IMR-90 (cell line): ENCODE results near the gene C5orf58. TPM values are rescaled to one million over a fixed set of nuclear protein-coding genes. Genes with fewer than 3 reads are reported as not detected.

Experiments used
- ATAC-seq: fragments of 200-7000 bp; cut with Tn5 transposase; 2 replicates; pipeline ENCODE4 v1.9.1; 2020; ENCODE audit warnings: low read depth, mild to moderate bottlenecking, moderate library complexity
- BruUV-seq: library from RNA; stranded (reverse); fragments of 400-500 nt; replicated peaks from 2 replicates; lab custom pipeline; 2021; lab: Mats Ljungman, UMichigan
- CTCF ChIA-PET: fragments of 300-600 bp; formaldehyde crosslinking; extraction: SDS; loops from one replicate; lab custom pipeline; 2021; ENCODE audit warnings: antibody characterized with exemption; lab: Yijun Ruan, JAX
- POLR2A ChIA-PET: fragments of 300-600 bp; sonication (Branson Sonifier 250); formaldehyde crosslinking; loops from one replicate; lab custom pipeline; 2022; ENCODE audit warnings: antibody characterized with exemption; ENCODE audit not compliant: unreplicated experiment; lab: Charles Lee
- DNase-seq: peaks from one replicate; pipeline ENCODE4 v3.0.0; 2013
- H2AFZ ChIP-seq: replicated peaks from 2 replicates; pipeline ENCODE3; 2013; ENCODE audit warnings: low read length, mild to moderate bottlenecking; ENCODE audit not compliant: poor library complexity
- H2AK5ac ChIP-seq: 2 replicates; pipeline ENCODE4 v1.6.1; 2013; ENCODE audit warnings: low read depth, low read length, inconsistent platforms
- H2AK9ac ChIP-seq: replicated peaks from 2 replicates; pipeline ENCODE3; 2013; ENCODE audit warnings: mild to moderate bottlenecking, low read depth, low read length, moderate library complexity; ENCODE audit not compliant: poor library complexity
- H2BK120ac ChIP-seq: 2 replicates; pipeline ENCODE4 v1.6.1; 2013; ENCODE audit warnings: low read depth, low read length, inconsistent platforms
- H2BK15ac ChIP-seq: 3 replicates; pipeline ENCODE4 v1.6.1; 2013; ENCODE audit warnings: low read depth, low read length, inconsistent platforms
- H2BK20ac ChIP-seq: 2 replicates; pipeline ENCODE4 v1.6.1; 2013; ENCODE audit warnings: low read depth, mild to moderate bottlenecking, inconsistent platforms, low read length, moderate library complexity
- H2BK5ac ChIP-seq: 2 replicates; pipeline ENCODE4 v1.6.1; 2013; ENCODE audit warnings: mild to moderate bottlenecking, low read depth, low read length, inconsistent platforms; ENCODE audit not compliant: poor library complexity, severe bottlenecking
- H3K14ac ChIP-seq: replicated peaks from 2 replicates; pipeline ENCODE4 v1.6.1; 2013; ENCODE audit warnings: low read depth, low read length, inconsistent platforms
- H3K18ac ChIP-seq: 2 replicates; pipeline ENCODE4 v1.6.1; 2013; ENCODE audit warnings: low read depth, low read length, control low read depth
- H3K23ac ChIP-seq: 2 replicates; pipeline ENCODE4 v1.6.1; 2013; ENCODE audit warnings: low read depth, low read length, inconsistent platforms
- H3K27ac ChIP-seq: 2 replicates; pipeline ENCODE4 v1.5.1; 2013; ENCODE audit warnings: mild to moderate bottlenecking, control low read depth, low read length; ENCODE audit not compliant: insufficient read depth
- H3K27me3 ChIP-seq: 2 replicates; pipeline ENCODE4 v1.6.1; 2013; ENCODE audit warnings: low read length; ENCODE audit not compliant: control insufficient read depth, insufficient read depth
- H3K36me3 ChIP-seq: 2 replicates; pipeline ENCODE4 v1.6.1; 2013; ENCODE audit warnings: low read length, mixed read lengths; ENCODE audit not compliant: control insufficient read depth, insufficient read depth
- H3K4ac ChIP-seq: 2 replicates; pipeline ENCODE4 v1.6.1; 2013; ENCODE audit warnings: low read depth, low read length, inconsistent platforms
- H3K4me1 ChIP-seq: 2 replicates; pipeline ENCODE4 v1.6.1; 2013; ENCODE audit warnings: low read length, mixed read lengths; ENCODE audit not compliant: control insufficient read depth, insufficient read depth
- H3K4me2 ChIP-seq: 2 replicates; pipeline ENCODE4 v1.6.1; 2013; ENCODE audit warnings: low read depth, mild to moderate bottlenecking, control low read depth, low read length, moderate library complexity
- H3K4me3 ChIP-seq: 2 replicates; pipeline ENCODE4 v1.5.1; 2013; ENCODE audit warnings: low read depth, mild to moderate bottlenecking, control low read depth, low read length, moderate library complexity; ENCODE audit not compliant: insufficient read depth
- H3K56ac ChIP-seq: 2 replicates; pipeline ENCODE4 v1.6.1; 2013; ENCODE audit warnings: low read length, inconsistent platforms; ENCODE audit not compliant: insufficient read depth; ENCODE audit errors: extremely low read depth
- H3K79me1 ChIP-seq, 2 experiments: 2 replicates each; pipeline ENCODE4 v1.6.1; 2013; ENCODE audit warnings: low read length in 2 of 2, inconsistent platforms in 1 of 2, low read depth in 1 of 2
- H3K9ac ChIP-seq: 2 replicates; pipeline ENCODE4 v1.6.1; 2013; ENCODE audit warnings: low read depth, low read length, control low read depth
- H3K9me1 ChIP-seq: 2 replicates; pipeline ENCODE4 v1.6.1; 2013; ENCODE audit warnings: low read length, inconsistent platforms; ENCODE audit not compliant: insufficient read depth
- H3K9me3 ChIP-seq: 2 replicates; pipeline ENCODE4 v1.6.1; 2013; ENCODE audit warnings: low read length; ENCODE audit not compliant: control insufficient read depth, insufficient read depth
- H4K20me1 ChIP-seq: 2 replicates; pipeline ENCODE4 v1.6.1; 2013; ENCODE audit warnings: low read length, inconsistent platforms; ENCODE audit not compliant: insufficient read depth
- H4K5ac ChIP-seq: 2 replicates; pipeline ENCODE4 v1.6.1; 2013; ENCODE audit warnings: mild to moderate bottlenecking, low read depth, low read length, control low read depth
- H4K8ac ChIP-seq, 2 experiments: 2 replicates each; pipeline ENCODE4 v1.6.1; 2013; ENCODE audit warnings: low read depth in 2 of 2, low read length in 2 of 2, control low read depth in 1 of 2, inconsistent platforms in 1 of 2
- H4K91ac ChIP-seq: 2 replicates; pipeline ENCODE4 v1.6.1; 2013; ENCODE audit warnings: low read depth, low read length, inconsistent platforms; ENCODE audit not compliant: insufficient read depth
- BHLHE40 ChIP-seq: fragments of 150-350 bp; IDR thresholded peaks from 2 replicates; pipeline ENCODE4 v1.6.1; 2016; ENCODE audit warnings: mild to moderate bottlenecking, low read depth, low read length
- MAFK ChIP-seq: IDR thresholded peaks from 2 replicates; pipeline ENCODE4 v1.6.1; 2012; ENCODE audit warnings: low read depth, low read length, improper control_type of control experiment
- RAD21 ChIP-seq: IDR thresholded peaks from 2 replicates; pipeline ENCODE4 v1.6.1; 2012; ENCODE audit warnings: low read length, improper control_type of control experiment
- RFX5 ChIP-seq: IDR thresholded peaks from 2 replicates; pipeline ENCODE4 v1.8.0; 2012; ENCODE audit warnings: low read depth, mild to moderate bottlenecking, low read length, moderate library complexity
- WGBS, 2 experiments: methylation state at CpG; one replicate each; pipeline versions ENCODE4 v1.1.5 to v1.1.7; 2013; ENCODE audit warnings: missing lambda C conversion rate in 2 of 2; ENCODE audit not compliant: insufficient read length in 1 of 2; ENCODE audit errors: extremely low coverage in 2 of 2; 5-methylcytosine and 5-hydroxymethylcytosine counted together
- dilution Hi-C: fragments of 300-500 bp; cut with HindIII; formaldehyde crosslinking; loops from one replicate; pipeline ENCODE4 v1.14.3; 2018; ENCODE audit warnings: low sequenced_read_pairs; ENCODE audit not compliant: unreplicated experiment
- in situ Hi-C: fragments of 300-500 bp; cut with MboI; formaldehyde crosslinking; loops from 3 replicates; pipeline ENCODE4 v1.14.3; 2019; ENCODE audit warnings: low sequenced_read_pairs, inconsistent platforms, mixed read lengths
- intact Hi-C: fragments of 100-400 bp; cut with micrococcal nuclease; formaldehyde crosslinking; loops from 2 replicates; pipeline ENCODE4 v1.10.0; 2022
- polyA plus RNA-seq, 3 experiments: library from polyadenylated mRNA; depleted of rRNA; stranded (reverse); fragments of >200 nt; gene quantifications; 2 replicates each; pipeline ENCODE4 v1.2.3, GENCODE V29; 2012; ENCODE audit warnings: low replicate concordance in 1 of 3
- total RNA-seq: library from RNA; depleted of rRNA; stranded (reverse); fragments of >200 nt; gene quantifications from 2 replicates; pipeline ENCODE4 v1.2.3, GENCODE V29; 2012
- TF ChIP-seq, protein P1 (sequence below): fragments of 150-350 bp; IDR thresholded peaks from 2 replicates; pipeline ENCODE4 v1.6.1; 2017; ENCODE audit warnings: mild to moderate bottlenecking, antibody characterized with exemption, low read length, low read depth

Gene C5orf58
- total and polyA plus RNA-seq, 2 of the 4 experiments (the other 2 are of a cell fraction), result not detected

DNA sequence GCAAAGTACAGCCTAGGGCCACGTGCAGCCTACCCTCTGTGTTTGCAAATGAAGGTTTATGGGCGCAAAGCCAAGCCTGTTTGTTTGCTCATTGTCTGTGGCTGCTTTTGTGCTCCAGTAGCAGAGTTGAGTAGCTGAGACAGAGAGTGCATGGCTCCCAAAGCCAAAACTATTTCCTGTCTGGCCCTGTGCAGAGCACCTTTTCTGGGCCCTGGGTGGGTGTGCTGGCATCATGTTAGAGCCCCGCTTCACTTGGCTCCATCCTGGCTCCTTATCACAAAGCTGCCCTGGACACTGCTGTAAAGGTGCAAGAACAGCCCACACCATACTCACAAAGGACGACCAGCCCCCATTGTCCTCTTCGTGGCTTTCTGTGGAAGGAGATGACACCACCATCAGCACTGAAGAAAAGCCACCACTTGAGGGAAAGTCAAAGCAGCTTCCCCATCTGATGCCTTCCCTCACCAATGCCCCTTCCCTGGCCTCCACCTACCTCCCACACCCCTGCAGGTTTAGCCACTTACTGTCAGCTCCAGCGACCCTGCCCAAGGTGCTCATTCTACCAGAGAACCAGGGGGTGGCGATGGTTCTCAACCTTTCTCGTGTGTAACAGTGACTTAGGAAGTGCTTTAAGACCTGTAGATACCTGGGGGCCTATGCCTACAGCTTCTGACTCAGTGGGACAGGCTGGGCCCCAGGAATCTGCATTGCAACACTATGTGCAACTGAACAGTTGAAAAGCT is 41.4 kb downstream of the C5orf58 start:
- H3K18ac ChIP-seq, result no peak overlapping the region
- H3K9me3 ChIP-seq, result no peaks in the 10 kb centered on the region
- no peak overlapping the region for H3K23ac ChIP-seq
- H3K27me3 ChIP-seq, result no peaks in the 10 kb centered on the region
- intact Hi-C loops (no loop called here), in situ Hi-C loops (no loop called here), dilution Hi-C loops (no loop called here)
- H2AK5ac ChIP-seq, result no peak overlapping the region
- H2BK5ac ChIP-seq, result no peak overlapping the region
- no peak overlapping the region for H3K27ac ChIP-seq
- ChIA-PET CTCF (no interaction called here), POLR2A (no interaction called here)
- TF ChIP-seq RAD21 (no peak), BHLHE40 (no peak), RFX5 (no peak), MAFK (no peak)
- TF ChIP-seq, protein P1, sequence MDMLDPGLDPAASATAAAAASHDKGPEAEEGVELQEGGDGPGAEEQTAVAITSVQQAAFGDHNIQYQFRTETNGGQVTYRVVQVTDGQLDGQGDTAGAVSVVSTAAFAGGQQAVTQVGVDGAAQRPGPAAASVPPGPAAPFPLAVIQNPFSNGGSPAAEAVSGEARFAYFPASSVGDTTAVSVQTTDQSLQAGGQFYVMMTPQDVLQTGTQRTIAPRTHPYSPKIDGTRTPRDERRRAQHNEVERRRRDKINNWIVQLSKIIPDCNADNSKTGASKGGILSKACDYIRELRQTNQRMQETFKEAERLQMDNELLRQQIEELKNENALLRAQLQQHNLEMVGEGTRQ, result no peak
- no peak overlapping the region for H2BK15ac ChIP-seq
- H3K4me1 ChIP-seq, result no peaks in the 10 kb centered on the region
- ATAC-seq (no peak), DNase-seq (no peak)
- no peak overlapping the region for H4K5ac ChIP-seq
- H4K20me1 ChIP-seq, result no peaks in the 10 kb centered on the region
- no peak overlapping the region for H3K4me3 ChIP-seq
- no peak overlapping the region for H4K91ac ChIP-seq
- WGBS, 2 experiments, result 38% methylated on average over 1 of the region's 8 CpGs; no CpG with 5 or more reads in 1 of the 2 experiments
- H3K4me2 ChIP-seq, result no peak overlapping the region
- H2BK20ac ChIP-seq, result no peak overlapping the region
- no peak overlapping the region for H3K9ac ChIP-seq
- BruUV-seq, result no TSS peak
- H2AK9ac ChIP-seq, result no peak overlapping the region
- H3K56ac ChIP-seq, result no peak overlapping the region
- H3K14ac ChIP-seq, result no peak overlapping the region
- no peaks in the 10 kb centered on the region for H3K79me1 ChIP-seq
- H3K4ac ChIP-seq, result no peak overlapping the region
- peak overlapping the region; percentile 21 for H2AFZ ChIP-seq
- no peak overlapping the region for H4K8ac ChIP-seq
- H3K36me3 ChIP-seq, result no peaks in the 10 kb centered on the region
- H3K9me1 ChIP-seq, result no peaks in the 10 kb centered on the region
- H2BK120ac ChIP-seq, result no peak overlapping the region
